GM12878 (cell line): Measurements from ENCODE around the gene RECQL. TPM values are rescaled to one million over a fixed set of nuclear protein-coding genes. Genes with fewer than 3 reads are reported as not detected.

Experiments
- BACH1 ChIP-seq: fragments of 450-650 bp; IDR thresholded peaks from 2 replicates; pipeline ENCODE4 v1.6.1; 2017; ENCODE audit warnings: mild to moderate bottlenecking, borderline replicate concordance
- CHD1 ChIP-seq: IDR thresholded peaks from 2 replicates; pipeline ENCODE4 v1.6.1; 2012; ENCODE audit warnings: low read depth, low read length, improper control_type of control experiment
- ETV6 ChIP-seq, 2 experiments: fragments of 450-650 bp in 1 of 2; IDR thresholded peaks in 1 of 2; conservative IDR thresholded peaks in 1 of 2; 2 replicates each; pipeline ENCODE4 v1.6.1; 2014; ENCODE audit warnings: antibody characterized with exemption in 1 of 2, borderline replicate concordance in 1 of 2, low read depth in 1 of 2, mild to moderate bottlenecking in 1 of 2, moderate library complexity in 1 of 2
- FOXM1 ChIP-seq: IDR thresholded peaks from 2 replicates; pipeline ENCODE4 v1.6.1; 2012; ENCODE audit warnings: low read depth, mild to moderate bottlenecking, inconsistent platforms, low read length, moderate library complexity
- HCFC1 ChIP-seq: fragments of 150-350 bp; IDR thresholded peaks from 2 replicates; pipeline ENCODE4 v1.6.1; 2014; ENCODE audit warnings: low read length
- IRF4 ChIP-seq: IDR thresholded peaks from 2 replicates; pipeline ENCODE4 v1.6.1; 2011; ENCODE audit warnings: low read depth, low read length
- JUND ChIP-seq: IDR thresholded peaks from 2 replicates; pipeline ENCODE4 v1.6.1; 2012; ENCODE audit warnings: low read depth, mild to moderate bottlenecking, low read length, improper control_type of control experiment, moderate library complexity
- NBN ChIP-seq: fragments of 450-650 bp; IDR thresholded peaks from 2 replicates; pipeline ENCODE4 v1.6.1; 2016
- NFXL1 ChIP-seq: fragments of 450-650 bp; IDR thresholded peaks from 2 replicates; pipeline ENCODE4 v1.6.1; 2017; ENCODE audit warnings: antibody characterized with exemption, mild to moderate bottlenecking, borderline replicate concordance
- NR2F1 ChIP-seq: fragments of 450-650 bp; conservative IDR thresholded peaks from 2 replicates; pipeline ENCODE4 v1.6.1; 2017; ENCODE audit warnings: mild to moderate bottlenecking
- RFX5 ChIP-seq: IDR thresholded peaks from 2 replicates; pipeline ENCODE4 v1.6.1; 2011; ENCODE audit warnings: low read depth, low read length, improper control_type of control experiment
- TARDBP ChIP-seq: IDR thresholded peaks from 2 replicates; pipeline ENCODE4 v1.6.1; 2016; ENCODE audit warnings: borderline replicate concordance
- ZNF217 ChIP-seq: fragments of 450-650 bp; IDR thresholded peaks from 2 replicates; pipeline ENCODE4 v1.6.1; 2017; ENCODE audit warnings: antibody characterized with exemption, mild to moderate bottlenecking
- polyA plus RNA-seq, 11 experiments: library from polyadenylated mRNA; depleted of rRNA in 4 of 11; unstranded in 6 of 11; stranded (reverse) in 5 of 11; fragments of >200 nt; fragmentation: Nextera tagmentation in 4 of 11; fragmentation: Illumina TruSeq in 1 of 11; extraction: Ambion mirVana in 4 of 11; extraction: Trizol in 1 of 11; gene quantifications; 1 replicate in 1 of 11; 2 replicates in 10 of 11; pipeline versions ENCODE4 v1.2.1 to v1.2.3, GENCODE V29; 2011 to 2016; ENCODE audit warnings: inconsistent platforms in 2 of 11, missing spikeins in 2 of 11, low read depth in 1 of 11
- total RNA-seq, 4 experiments: library from RNA; depleted of rRNA in 3 of 4; stranded (reverse); fragments of >200 nt in 3 of 4; fragmentation: Illumina TruSeq in 1 of 4; extraction: Trizol in 1 of 4; gene quantifications; 2 replicates each; pipeline versions ENCODE4 v1.2.1 to v1.2.3, GENCODE V29; 2013 to 2021
- TF ChIP-seq, protein P1 (sequence below): fragments of 450-650 bp; IDR thresholded peaks from 2 replicates; pipeline ENCODE4 v1.6.1; 2017; ENCODE audit warnings: mild to moderate bottlenecking, low read depth, inconsistent platforms; ENCODE audit not compliant: poor library complexity, severe bottlenecking

Gene RECQL
- total and polyA plus RNA-seq, 10 of the 15 experiments (the other 5 are each of a cell fraction or from before 2014, with no cell fraction given), result 47.4 to 130 (median 70.8) TPM

DNA sequence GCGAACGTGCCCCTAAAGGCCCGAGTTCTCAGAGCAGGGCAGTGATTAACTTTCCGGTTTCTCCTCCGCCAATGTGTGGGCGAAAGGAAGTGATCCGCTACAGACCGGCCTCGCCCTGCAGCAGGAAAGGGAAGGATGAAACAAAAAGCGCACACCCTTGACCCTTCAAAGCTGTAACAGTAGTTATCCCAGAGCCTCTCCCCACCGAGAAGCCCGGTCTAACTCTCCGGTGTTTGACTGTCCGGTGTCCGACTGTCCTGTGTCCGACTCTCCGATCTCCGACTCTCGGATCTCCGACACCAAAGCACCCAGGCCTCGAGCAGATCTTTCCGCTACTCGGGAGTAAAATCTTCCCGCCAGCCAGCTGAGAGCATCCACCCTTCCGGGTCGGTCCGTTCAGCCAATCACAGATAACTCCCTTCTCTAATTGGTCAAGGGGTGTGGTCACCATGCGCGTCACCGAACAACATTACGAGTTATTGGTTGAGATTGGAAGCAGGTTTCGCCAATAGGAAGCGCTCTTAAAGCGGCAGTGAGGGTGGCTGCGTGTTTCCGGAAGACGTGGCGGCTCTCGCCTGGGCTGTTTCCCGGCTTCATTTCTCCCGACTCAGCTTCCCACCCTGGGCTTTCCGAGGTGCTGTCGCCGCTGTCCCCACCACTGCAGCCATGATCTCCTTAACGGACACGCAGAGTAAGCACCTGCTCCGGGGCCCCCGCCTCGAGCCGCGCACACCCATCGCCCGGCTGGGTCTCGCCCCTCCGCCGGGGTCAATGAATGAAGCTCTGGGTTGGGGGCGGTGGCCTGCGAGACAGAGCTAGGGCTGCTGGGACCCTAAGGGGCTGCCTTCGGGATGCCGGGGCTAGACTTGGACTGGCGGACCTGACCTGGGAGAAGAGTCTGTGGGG is at the start of gene RECQL, which contains the start of gene GOLT1B (continued):
- TF ChIP-seq FOXM1 (peak; percentile 83; the same call in 1 of the 2 replicates), HCFC1 (peak; percentile 54), JUND (no peak), ETV6 (conservative IDR thresholded peaks at IDR 0.05 in 1 of 2, IDR thresholded peaks at IDR 0.05 in 1 of 2; ENCODE audit: borderline replicate concordance in 1 of 2, low read depth in 1 of 2) (peak in 1 of 2 experiments; percentile 80; a peak in 2 of 4 replicates), TARDBP (no peak), NFXL1 (no peak), IRF4 (0 out of 2 replicates have a peak, but pooled peaks have one; percentile 31), NBN (peak; percentile 73; the same call in 1 of the 2 replicates), NR2F1 (peak; percentile 67), BACH1 (no peak), CHD1 (no peak; the same call in 1 of the 2 replicates), RFX5 (peak; percentile 74), ZNF217 (no peak)
- TF ChIP-seq, protein P1, sequence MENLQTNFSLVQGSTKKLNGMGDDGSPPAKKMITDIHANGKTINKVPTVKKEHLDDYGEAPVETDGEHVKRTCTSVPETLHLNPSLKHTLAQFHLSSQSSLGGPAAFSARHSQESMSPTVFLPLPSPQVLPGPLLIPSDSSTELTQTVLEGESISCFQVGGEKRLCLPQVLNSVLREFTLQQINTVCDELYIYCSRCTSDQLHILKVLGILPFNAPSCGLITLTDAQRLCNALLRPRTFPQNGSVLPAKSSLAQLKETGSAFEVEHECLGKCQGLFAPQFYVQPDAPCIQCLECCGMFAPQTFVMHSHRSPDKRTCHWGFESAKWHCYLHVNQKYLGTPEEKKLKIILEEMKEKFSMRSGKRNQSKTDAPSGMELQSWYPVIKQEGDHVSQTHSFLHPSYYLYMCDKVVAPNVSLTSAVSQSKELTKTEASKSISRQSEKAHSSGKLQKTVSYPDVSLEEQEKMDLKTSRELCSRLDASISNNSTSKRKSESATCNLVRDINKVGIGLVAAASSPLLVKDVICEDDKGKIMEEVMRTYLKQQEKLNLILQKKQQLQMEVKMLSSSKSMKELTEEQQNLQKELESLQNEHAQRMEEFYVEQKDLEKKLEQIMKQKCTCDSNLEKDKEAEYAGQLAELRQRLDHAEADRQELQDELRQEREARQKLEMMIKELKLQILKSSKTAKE, result peak; percentile 70
